GM18508 (cell line): Measurements from ENCODE around the gene TENM4.

Experiments
- ATAC-seq: cut with Tn5 transposase; IDR thresholded peaks from one replicate; pipeline ENCODE4 v1.9.1; 2021; ENCODE audit warnings: moderate number of reproducible peaks; ENCODE audit not compliant: insufficient read depth, unreplicated experiment

TENM4 gene

GRCh38 chr11:78752494-78752893 is 688.3 kb downstream of the TENM4 start:
- ATAC-seq: no peak

GRCh38 chr11:78748918-78749690 is 691.7 kb downstream of the TENM4 start:
- no peak for ATAC-seq

GRCh38 chr11:78744949-78745348 is 695.9 kb downstream of the TENM4 start:
- ATAC-seq: no peak

GRCh38 chr11:78744202-78744601 is 696.6 kb downstream of the TENM4 start:
- ATAC-seq: no peak

- no peak for ATAC-seq
These were observed 698.4 kb downstream of the TENM4 start for GRCh38 chr11:78742430-78742829.

GRCh38 chr11:78741741-78742140 is 699.1 kb downstream of the TENM4 start:
- ATAC-seq: no peak

GRCh38 chr11:78740199-78741071 is 700.4 kb downstream of the TENM4 start:
- ATAC-seq: no peak

GRCh38 chr11:78737891-78738290 is 702.9 kb downstream of the TENM4 start:
- ATAC-seq: no peak

GRCh38 chr11:78737301-78737700 is 703.5 kb downstream of the TENM4 start:
- no peak for ATAC-seq

GRCh38 chr11:78735711-78736110 is 705.1 kb downstream of the TENM4 start:
- no peak for ATAC-seq

- no peak for ATAC-seq
These were observed 707.8 kb downstream of the TENM4 start for GRCh38 chr11:78733031-78733430.

- no peak for ATAC-seq
These were observed 708.6 kb downstream of the TENM4 start for GRCh38 chr11:78732246-78732645.

- no peak for ATAC-seq
These were observed 709.8 kb downstream of the TENM4 start for GRCh38 chr11:78731027-78731426.

GRCh38 chr11:78730267-78730824 is 710.5 kb downstream of the TENM4 start:
- no peak for ATAC-seq

GRCh38 chr11:78727816-78728215 is 713.0 kb downstream of the TENM4 start:
- ATAC-seq: no peak

GRCh38 chr11:78725200-78725599 is 715.6 kb downstream of the TENM4 start:
- ATAC-seq: no peak

GRCh38 chr11:78722786-78723185 is 718.0 kb downstream of the TENM4 start:
- ATAC-seq: no peak

- no peak for ATAC-seq
These were observed 720.4 kb downstream of the TENM4 start for GRCh38 chr11:78720281-78720989.

GRCh38 chr11:78717041-78717440 is 723.8 kb downstream of the TENM4 start:
- no peak for ATAC-seq

- ATAC-seq: no peak
These were observed 725.1 kb downstream of the TENM4 start for GRCh38 chr11:78715639-78716311.
